ENCODE data around the gene CENPH.

DNA sequence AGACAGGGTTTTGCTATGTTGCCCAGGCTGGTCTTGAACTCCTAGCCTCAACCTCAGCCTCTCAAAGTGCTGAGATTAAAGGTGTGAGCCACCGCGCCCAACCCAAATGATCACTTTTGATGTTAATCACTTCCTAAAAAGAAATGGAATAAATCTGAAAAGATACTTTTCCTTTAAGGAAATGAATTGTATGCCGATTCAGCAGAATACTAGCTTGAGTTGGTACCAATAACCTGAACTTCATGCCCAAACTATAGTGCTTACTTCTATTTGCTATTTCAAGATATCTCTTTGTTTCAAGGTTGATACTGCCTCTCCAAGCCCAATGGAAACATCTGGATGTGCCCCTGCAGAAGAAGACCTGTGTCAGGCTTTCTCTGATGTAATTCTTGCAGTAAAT lies 18.4 kb upstream of the CENPH start:
- TF ChIP-seq, protein P1, sequence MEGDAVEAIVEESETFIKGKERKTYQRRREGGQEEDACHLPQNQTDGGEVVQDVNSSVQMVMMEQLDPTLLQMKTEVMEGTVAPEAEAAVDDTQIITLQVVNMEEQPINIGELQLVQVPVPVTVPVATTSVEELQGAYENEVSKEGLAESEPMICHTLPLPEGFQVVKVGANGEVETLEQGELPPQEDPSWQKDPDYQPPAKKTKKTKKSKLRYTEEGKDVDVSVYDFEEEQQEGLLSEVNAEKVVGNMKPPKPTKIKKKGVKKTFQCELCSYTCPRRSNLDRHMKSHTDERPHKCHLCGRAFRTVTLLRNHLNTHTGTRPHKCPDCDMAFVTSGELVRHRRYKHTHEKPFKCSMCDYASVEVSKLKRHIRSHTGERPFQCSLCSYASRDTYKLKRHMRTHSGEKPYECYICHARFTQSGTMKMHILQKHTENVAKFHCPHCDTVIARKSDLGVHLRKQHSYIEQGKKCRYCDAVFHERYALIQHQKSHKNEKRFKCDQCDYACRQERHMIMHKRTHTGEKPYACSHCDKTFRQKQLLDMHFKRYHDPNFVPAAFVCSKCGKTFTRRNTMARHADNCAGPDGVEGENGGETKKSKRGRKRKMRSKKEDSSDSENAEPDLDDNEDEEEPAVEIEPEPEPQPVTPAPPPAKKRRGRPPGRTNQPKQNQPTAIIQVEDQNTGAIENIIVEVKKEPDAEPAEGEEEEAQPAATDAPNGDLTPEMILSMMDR (IDR thresholded peaks at IDR 0.05), result no peak
- no peak for TF ChIP-seq POLR2A (IDR thresholded peaks at IDR 0.05)

Data from esophagus squamous epithelium (tissue), 4 donors.